Measurements from ENCODE around the gene FAM241B. TPM values are rescaled to one million over a fixed set of nuclear protein-coding genes. Genes with fewer than 3 reads are reported as not detected.

Gene FAM241B
- total RNA-seq, 1 donor from 2014 or later = 44.2 TPM

- Mint-ChIP-seq H3K27ac (no peak overlapping the region), H3K4me3 (ENCODE audit: low read depth) (no peak overlapping the region), H3K36me3 (ENCODE audit: insufficient read depth) (no peaks in the 10 kb centered on the region), H3K4me1 (ENCODE audit: low read depth) (peaks cover 6% of the 10 kb centered on the region), H3K9me3 (ENCODE audit: low read depth) (no peaks in the 10 kb centered on the region), H3K27me3 (peaks cover 29% of the 10 kb centered on the region)
- TF ChIP-seq CTCF (IDR thresholded peaks at IDR 0.05; ENCODE audit: unreplicated experiment) = no peak
- DNase-seq (ENCODE audit: low spot score, unreplicated experiment) = no peak
Measured at GRCh38 chr10:69653561-69653960, 23.5 kb downstream of the FAM241B start.

- Mint-ChIP-seq H3K27ac (peak overlapping the region; percentile 80), H3K4me1 (ENCODE audit: low read depth) (peaks cover 3% of the 10 kb centered on the region), H3K9me3 (ENCODE audit: low read depth) (no peaks in the 10 kb centered on the region), H3K27me3 (peaks cover 39% of the 10 kb centered on the region), H3K36me3 (ENCODE audit: insufficient read depth) (no peaks in the 10 kb centered on the region), H3K4me3 (ENCODE audit: low read depth) (no peak overlapping the region)
- TF ChIP-seq CTCF (IDR thresholded peaks at IDR 0.05; ENCODE audit: unreplicated experiment) = peak; percentile 10
- DNase-seq (ENCODE audit: low spot score, unreplicated experiment) = no peak
Measured at GRCh38 chr10:69655124-69655867, 25.2 kb downstream of the FAM241B start.

- H3K4me1 Mint-ChIP-seq (ENCODE audit: low read depth) = peaks cover 6% of the 10 kb centered on the region
- TF ChIP-seq CTCF (IDR thresholded peaks at IDR 0.05; ENCODE audit: unreplicated experiment) = no peak
- no peaks in the 10 kb centered on the region for H3K9me3 Mint-ChIP-seq (ENCODE audit: low read depth)
- H3K4me3 Mint-ChIP-seq (ENCODE audit: low read depth) = no peak overlapping the region
- H3K27me3 Mint-ChIP-seq = peaks cover 44% of the 10 kb centered on the region
- H3K36me3 Mint-ChIP-seq (ENCODE audit: insufficient read depth) = no peaks in the 10 kb centered on the region
- H3K27ac Mint-ChIP-seq = no peak overlapping the region
- no peak for DNase-seq (ENCODE audit: low spot score, unreplicated experiment)
Measured at GRCh38 chr10:69655868-69656555, 26.0 kb downstream of the FAM241B start.

- Mint-ChIP-seq H3K36me3 (ENCODE audit: insufficient read depth) (no peaks in the 10 kb centered on the region), H3K27ac (no peak overlapping the region), H3K4me1 (ENCODE audit: low read depth) (peaks cover 6% of the 10 kb centered on the region), H3K27me3 (peaks cover 44% of the 10 kb centered on the region), H3K4me3 (ENCODE audit: low read depth) (no peak overlapping the region), H3K9me3 (ENCODE audit: low read depth) (no peaks in the 10 kb centered on the region)
- no peak for DNase-seq (ENCODE audit: low spot score, unreplicated experiment)
- TF ChIP-seq CTCF (IDR thresholded peaks at IDR 0.05; ENCODE audit: unreplicated experiment) = no peak
Measured at GRCh38 chr10:69656742-69657269, 26.8 kb downstream of the FAM241B start.

GRCh38 chr10:69657430-69657829, 27.4 kb downstream of the FAM241B start:
- H3K4me1 Mint-ChIP-seq (ENCODE audit: low read depth) = peaks cover 11% of the 10 kb centered on the region
- peaks cover 49% of the 10 kb centered on the region for H3K27me3 Mint-ChIP-seq
- no peaks in the 10 kb centered on the region for H3K36me3 Mint-ChIP-seq (ENCODE audit: insufficient read depth)
- TF ChIP-seq CTCF (IDR thresholded peaks at IDR 0.05; ENCODE audit: unreplicated experiment) = no peak
- no peaks in the 10 kb centered on the region for H3K9me3 Mint-ChIP-seq (ENCODE audit: low read depth)
- H3K4me3 Mint-ChIP-seq (ENCODE audit: low read depth) = no peak overlapping the region
- H3K27ac Mint-ChIP-seq = no peak overlapping the region
- no peak for DNase-seq (ENCODE audit: low spot score, unreplicated experiment)

Measured in progenitor cell of endocrine pancreas (in vitro differentiated cells).